K562 (cell line): ENCODE measurements around the gene DGKB. TPM values are rescaled to one million over a fixed set of nuclear protein-coding genes. Genes with fewer than 3 reads are reported as not detected.
A peak's percentile ranks its signal among the peaks of the same experiment; 100 is the strongest.

Experiments
- ATAC-seq: fragments of 200-7000 bp; cut with Tn5 transposase; 3 replicates; pipeline ENCODE4 v1.9.1; 2020; ENCODE audit warnings: moderate library complexity
- BruUV-seq: library from RNA; stranded (reverse); fragments of 400-500 nt; replicated peaks from 2 replicates; lab custom pipeline; 2021; lab: Mats Ljungman, UMichigan
- CTCF ChIA-PET: fragments of 300-600 bp; formaldehyde crosslinking; extraction: SDS; loops from one replicate; lab custom pipeline; 2021; ENCODE audit warnings: low intra/inter-chr PET ratio; lab: Yijun Ruan, JAX
- POLR2A ChIA-PET: fragments of 300-600, 350-650 bp; sonication (Branson Sonifier 250); formaldehyde crosslinking; extraction: SDS; loops from one replicate; lab custom pipeline; 2021; ENCODE audit warnings: antibody characterized with exemption, inconsistent platforms; lab: Yijun Ruan, JAX
- DNase-seq, 4 experiments: peaks; one replicate each; pipeline versions ENCODE4 v3.0.0 to v3.0.0-alpha.2; 2011 to 2018; ENCODE audit warnings: low spot score in 3 of 4, mixed read lengths in 3 of 4; ENCODE audit errors: extremely low read depth in 1 of 4
- FAIRE-seq: peaks from 2 replicates; lab custom pipeline; 2011; peaks lifted over from hg19 to GRCh38; lab: Jason Lieb, UNC
- H2AFZ ChIP-seq: 2 replicates; pipeline ENCODE4 v1.6.0; 2011; ENCODE audit warnings: low read depth, low read length, control low read depth, inconsistent platforms
- H3K27ac ChIP-seq: fragments of 200-600 bp; 3 replicates; pipeline ENCODE4 v1.8.0; 2011; ENCODE audit warnings: low read depth, mild to moderate bottlenecking, control low read depth, inconsistent platforms, low read length, moderate library complexity, mixed read lengths; ENCODE audit errors: extremely low read depth
- H3K27me3 ChIP-seq, 2 experiments: fragments of 300-600 bp in 1 of 2; 2 replicates in 1 of 2; 3 replicates in 1 of 2; pipeline versions ENCODE4 v1.6.0 to v1.8.0; 2011; ENCODE audit warnings: inconsistent platforms in 2 of 2, low read length in 2 of 2, mild to moderate bottlenecking in 1 of 2, mixed read lengths in 1 of 2, moderate library complexity in 1 of 2; ENCODE audit not compliant: control insufficient read depth in 2 of 2, insufficient read depth in 2 of 2
- H3K36me3 ChIP-seq: fragments of 300-600 bp; 3 replicates; pipeline ENCODE4 v1.8.0; 2011; ENCODE audit warnings: mild to moderate bottlenecking, low read length, inconsistent platforms; ENCODE audit not compliant: control insufficient read depth, insufficient read depth
- H3K4me1 ChIP-seq, 2 experiments: fragments of 200-600 bp in 1 of 2; replicated peaks in 1 of 2; 2 replicates in 1 of 2; 3 replicates in 1 of 2; pipeline versions ENCODE4 v1.5.1 to v1.8.0; 2011; ENCODE audit warnings: inconsistent platforms in 2 of 2, low read length in 2 of 2, mild to moderate bottlenecking in 1 of 2, mixed read lengths in 1 of 2, moderate library complexity in 1 of 2; ENCODE audit not compliant: control insufficient read depth in 2 of 2, insufficient read depth in 2 of 2
- H3K4me2 ChIP-seq: 2 replicates; pipeline ENCODE4 v1.6.1; 2011; ENCODE audit warnings: low read length, control low read depth, inconsistent platforms, mixed read lengths; ENCODE audit not compliant: insufficient read depth
- H3K4me3 ChIP-seq: fragments of 200-600 bp; sonication (generic), shearing (Covaris generic); 2 replicates; pipeline ENCODE4 v1.5.1; 2016; ENCODE audit warnings: control low read depth, inconsistent platforms
- H3K79me2 ChIP-seq: fragments of 200-600 bp; 3 replicates; pipeline ENCODE4 v1.8.0; 2011; ENCODE audit warnings: low read length, inconsistent platforms; ENCODE audit not compliant: control insufficient read depth, insufficient read depth
- H3K9ac ChIP-seq, 2 experiments: 2 replicates each; pipeline versions ENCODE4 v1.6.0 to v1.6.1; 2011; ENCODE audit warnings: low read depth in 2 of 2, low read length in 2 of 2, control low read depth in 1 of 2, inconsistent platforms in 1 of 2, mild to moderate bottlenecking in 1 of 2, mixed read lengths in 1 of 2; ENCODE audit not compliant: insufficient read depth in 1 of 2
- H3K9me1 ChIP-seq: one replicate; pipeline ENCODE4 v1.6.0; 2011; ENCODE audit warnings: inconsistent platforms, mild to moderate bottlenecking, low read length, moderate library complexity; ENCODE audit not compliant: control insufficient read depth, insufficient read depth
- H3K9me3 ChIP-seq: replicated peaks from 2 replicates; pipeline ENCODE4 v1.5.1; 2011; ENCODE audit warnings: low read depth, low read length, inconsistent platforms; ENCODE audit not compliant: control insufficient read depth, insufficient read depth
- H4K20me1 ChIP-seq: replicated peaks from 2 replicates; pipeline ENCODE4 v1.6.1; 2011; ENCODE audit warnings: low read length, inconsistent platforms, mixed read lengths; ENCODE audit not compliant: control insufficient read depth, insufficient read depth
- CEBPB ChIP-seq: fragments of 450-650 bp; IDR thresholded peaks from 2 replicates; pipeline ENCODE4 v1.6.1; 2016; ENCODE audit warnings: missing genetic modification characterization, missing compliant biosample characterization
- CEBPG ChIP-seq, 3 experiments: fragments of 200-800 bp in 1 of 3; sonication (Bioruptor generic) in 1 of 3; sonication (generic) in 1 of 3; formaldehyde crosslinking in 1 of 3; IDR thresholded peaks in 2 of 3; conservative IDR thresholded peaks in 1 of 3; 2 replicates each; pipeline versions ENCODE4 v1.6.1 to v1.8.0; 2016 to 2022; ENCODE audit warnings: missing compliant biosample characterization in 2 of 3, missing genetic modification characterization in 2 of 3, mild to moderate bottlenecking in 1 of 3, missing genetic modification reagents in 1 of 3
- POLR2B ChIP-seq: fragments of 450-650 bp; IDR thresholded peaks from 2 replicates; pipeline ENCODE4 v1.6.1; 2018; ENCODE audit warnings: low read depth; ENCODE audit not compliant: partially characterized antibody
- RAD21 ChIP-seq, 2 experiments: fragments of 250-450 bp in 1 of 2; fragments of 450-650 bp in 1 of 2; sonication (Bioruptor Pico) in 1 of 2; formaldehyde crosslinking in 1 of 2; IDR thresholded peaks in 1 of 2; conservative IDR thresholded peaks in 1 of 2; 2 replicates each; pipeline versions ENCODE4 v1.4.0 to v1.8.0; 2020 to 2022; ENCODE audit warnings: mild to moderate bottlenecking in 2 of 2, moderate library complexity in 1 of 2
- ZNF274 ChIP-seq: IDR thresholded peaks from 2 replicates; pipeline ENCODE4 v1.6.1; 2011; ENCODE audit warnings: low read depth, mild to moderate bottlenecking, low read length, moderate library complexity, borderline replicate concordance
- WGBS: fragments of 100-300 bp; shearing (Covaris generic); methylation state at CpG from one replicate; pipeline ENCODE4 v1.1.6; 2016; ENCODE audit warnings: low coverage, mixed read lengths; ENCODE audit not compliant: insufficient coverage; ENCODE audit errors: missing lambda C conversion rate; 5-methylcytosine and 5-hydroxymethylcytosine counted together
- in situ Hi-C: fragments of 300-500 bp; cut with MboI; formaldehyde crosslinking; loops from 4 replicates; pipeline ENCODE4 v1.15.0; 2018; ENCODE audit warnings: inconsistent platforms, mixed read lengths
- intact Hi-C: fragments of 100-400 bp; cut with micrococcal nuclease; formaldehyde crosslinking; loops from 2 replicates; pipeline ENCODE4 v1.14.2; 2022
- polyA plus RNA-seq, 8 experiments: library from polyadenylated mRNA; depleted of rRNA in 4 of 8; stranded (reverse) in 5 of 8; unstranded in 3 of 8; fragments of >200 nt; fragmentation: Nextera tagmentation in 2 of 8; fragmentation: Illumina TruSeq in 1 of 8; extraction: Ambion mirVana in 2 of 8; extraction: Trizol in 1 of 8; gene quantifications; 2 replicates each; pipeline versions ENCODE4 v1.2.1 to v1.2.3, GENCODE V29; 2011 to 2014; ENCODE audit warnings: inconsistent platforms in 1 of 8, missing spikeins in 1 of 8
- total RNA-seq, 7 experiments: library from RNA; depleted of rRNA in 6 of 7; stranded (reverse); fragments of >200 nt in 6 of 7; fragmentation: Illumina TruSeq in 2 of 7; extraction: Trizol in 2 of 7; gene quantifications; 2 replicates each; pipeline versions ENCODE4 v1.2.1 to v1.2.3, GENCODE V29; 2011 to 2021; ENCODE audit warnings: low replicate concordance in 1 of 7

Gene DGKB
- total and polyA plus RNA-seq, 9 of the 15 experiments (the other 6 are each of a cell fraction or from before 2014, with no cell fraction given) = 0.01 TPM; not detected in 8

GRCh38 chr7:14133752-14134151 lies 768.8 kb downstream of the DGKB start:
- Histone ChIP-seq H2AFZ (no peak overlapping the region), H3K4me3 (no peak overlapping the region), H3K4me1 (no peaks in the 10 kb centered on the region), H3K9ac (no peak overlapping the region), H3K4me2 (no peak overlapping the region), H3K27ac (no peak overlapping the region), H4K20me1 (no peaks in the 10 kb centered on the region), H3K27me3 (no peaks in the 10 kb centered on the region), H3K9me1 (no peaks in the 10 kb centered on the region), H3K79me2 (no peaks in the 10 kb centered on the region), H3K9me3 (no peaks in the 10 kb centered on the region; the same call in 1 of the 2 replicates), H3K36me3 (no peaks in the 10 kb centered on the region)
- no peak for TF ChIP-seq POLR2B
- FAIRE-seq (no peak), ATAC-seq (no peak), DNase-seq (no peak)
- 5% methylated on average over 1 of the region's 1 CpG for WGBS
- CTCF ChIA-PET = no interaction called here
- BruUV-seq = no TSS peak
- intact Hi-C loops (no loop called here), in situ Hi-C loops (no loop called here)
- POLR2A ChIA-PET = interaction anchor here (0.7 kb wide), 1 partner anchor 310 kb away, joined by 3 read pairs; no protein-coding TSS in a partner anchor

- TF ChIP-seq RAD21 (CRISPR knock-in tag; conservative IDR thresholded peaks at IDR 0.05 in 1 of 2, IDR thresholded peaks at IDR 0.05 in 1 of 2) (peak; percentile 13 to 27; a peak in 2 of 4 replicates), CEBPG (CRISPR knock-in tag; IDR thresholded peaks at IDR 0.05) (no peak), CEBPG (tag; conservative IDR thresholded peaks at IDR 0.05 in 1 of 2, IDR thresholded peaks at IDR 0.05 in 1 of 2) (peak in 1 of 2 experiments; percentile 45; a peak in 1 of 4 replicates), ZNF274 (no peak), CEBPB (tag) (peak; percentile 48; the same call in 1 of the 2 replicates)
- Histone ChIP-seq H3K27ac (no peak overlapping the region), H3K79me2 (no peaks in the 10 kb centered on the region), H3K4me2 (no peak overlapping the region), H3K9me3 (no peaks in the 10 kb centered on the region), H2AFZ (peak overlapping the region; percentile 32; the same call in 1 of the 2 replicates), H3K4me3 (no peak overlapping the region), H4K20me1 (no peaks in the 10 kb centered on the region), H3K9ac (no peak overlapping the region), H3K4me1 (no peaks in the 10 kb centered on the region), H3K36me3 (no peaks in the 10 kb centered on the region), H3K9me1 (no peaks in the 10 kb centered on the region), H3K27me3 (no peaks in the 10 kb centered on the region)
- intact Hi-C loops = no loop called here
- DNase-seq (peak in 1 of 4 experiments; percentile 19), ATAC-seq (peak; percentile 75), FAIRE-seq (no peak)
- in situ Hi-C loops = no loop called here
- 0% methylated on average over 3 of the region's 3 CpGs for WGBS
- CTCF ChIA-PET = interaction anchor here (0.6 kb wide), 1 partner anchor 331 kb away, joined by 3 read pairs; no protein-coding TSS in a partner anchor
- POLR2A ChIA-PET = interaction anchor here (0.6 kb wide), 1 partner anchor 1915 kb away, joined by 3 read pairs; the partner anchor contains the start of gene TMEM106B
- no TSS peak for BruUV-seq
Observed at GRCh38 chr7:14125998-14126397, 776.6 kb downstream of the DGKB start.
